D721Med (cell line): ENCODE results near the gene MYO5B.

ENCODE experiments used
- DNase-seq: peaks from one replicate; pipeline ENCODE4 v3.0.0; 2011; ENCODE audit warnings: low spot score; ENCODE audit not compliant: insufficient read length
- FAIRE-seq: peaks from 2 replicates; lab custom pipeline; 2011; peaks lifted over from hg19 to GRCh38; lab: Jason Lieb, UNC
- TF ChIP-seq, protein P1 (sequence below): IDR thresholded peaks from 2 replicates; pipeline ENCODE4 v1.5.1; 2012; ENCODE audit warnings: mild to moderate bottlenecking, control low read depth; ENCODE audit not compliant: insufficient read depth; ENCODE audit errors: missing control alignments

The MYO5B gene

DNA sequence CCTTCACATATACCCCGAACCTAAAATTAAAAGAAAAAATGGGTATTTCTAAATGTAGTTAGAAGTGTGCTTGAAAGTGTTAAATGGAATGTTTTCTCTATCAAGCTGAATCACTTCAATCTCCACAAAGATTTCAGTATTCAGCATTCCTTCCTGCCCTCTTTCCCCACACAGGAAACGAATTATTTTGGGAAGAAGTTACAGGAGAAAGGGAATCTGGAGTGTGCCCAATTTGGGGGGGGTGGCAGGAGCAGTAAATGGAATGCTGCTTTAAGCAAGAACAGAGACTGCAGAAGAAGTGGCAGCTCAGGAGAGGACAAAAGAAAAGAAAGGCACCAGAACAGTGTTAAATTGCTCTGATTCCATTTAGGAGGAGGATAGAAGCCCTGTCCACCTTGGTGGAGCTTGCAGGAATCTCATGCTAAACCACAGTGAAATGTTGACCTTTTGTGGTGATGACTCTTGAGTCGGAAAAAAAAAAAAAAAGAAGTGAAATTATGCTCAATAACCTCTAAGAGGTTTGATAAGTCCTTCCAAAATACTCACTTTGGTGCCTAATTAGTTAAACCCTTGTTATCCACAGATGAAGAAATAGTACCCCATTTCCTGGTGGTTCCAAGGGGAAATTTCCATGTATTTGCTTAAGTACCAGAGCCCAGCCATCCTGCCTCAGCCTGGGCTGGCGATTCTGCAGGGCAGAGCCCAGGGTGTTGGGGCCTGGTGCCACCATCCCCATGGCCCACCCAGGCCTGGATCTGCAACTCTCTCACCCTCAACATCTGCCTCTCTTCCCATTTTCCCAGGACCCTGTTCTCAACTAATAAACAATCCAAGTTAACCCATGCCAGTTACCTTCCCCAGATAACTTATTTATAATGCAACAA, 56.5 kb downstream of the MYO5B start:
- DNase-seq (no peak), FAIRE-seq (no peak)
- TF ChIP-seq, protein P1, sequence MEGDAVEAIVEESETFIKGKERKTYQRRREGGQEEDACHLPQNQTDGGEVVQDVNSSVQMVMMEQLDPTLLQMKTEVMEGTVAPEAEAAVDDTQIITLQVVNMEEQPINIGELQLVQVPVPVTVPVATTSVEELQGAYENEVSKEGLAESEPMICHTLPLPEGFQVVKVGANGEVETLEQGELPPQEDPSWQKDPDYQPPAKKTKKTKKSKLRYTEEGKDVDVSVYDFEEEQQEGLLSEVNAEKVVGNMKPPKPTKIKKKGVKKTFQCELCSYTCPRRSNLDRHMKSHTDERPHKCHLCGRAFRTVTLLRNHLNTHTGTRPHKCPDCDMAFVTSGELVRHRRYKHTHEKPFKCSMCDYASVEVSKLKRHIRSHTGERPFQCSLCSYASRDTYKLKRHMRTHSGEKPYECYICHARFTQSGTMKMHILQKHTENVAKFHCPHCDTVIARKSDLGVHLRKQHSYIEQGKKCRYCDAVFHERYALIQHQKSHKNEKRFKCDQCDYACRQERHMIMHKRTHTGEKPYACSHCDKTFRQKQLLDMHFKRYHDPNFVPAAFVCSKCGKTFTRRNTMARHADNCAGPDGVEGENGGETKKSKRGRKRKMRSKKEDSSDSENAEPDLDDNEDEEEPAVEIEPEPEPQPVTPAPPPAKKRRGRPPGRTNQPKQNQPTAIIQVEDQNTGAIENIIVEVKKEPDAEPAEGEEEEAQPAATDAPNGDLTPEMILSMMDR = no peak

DNA sequence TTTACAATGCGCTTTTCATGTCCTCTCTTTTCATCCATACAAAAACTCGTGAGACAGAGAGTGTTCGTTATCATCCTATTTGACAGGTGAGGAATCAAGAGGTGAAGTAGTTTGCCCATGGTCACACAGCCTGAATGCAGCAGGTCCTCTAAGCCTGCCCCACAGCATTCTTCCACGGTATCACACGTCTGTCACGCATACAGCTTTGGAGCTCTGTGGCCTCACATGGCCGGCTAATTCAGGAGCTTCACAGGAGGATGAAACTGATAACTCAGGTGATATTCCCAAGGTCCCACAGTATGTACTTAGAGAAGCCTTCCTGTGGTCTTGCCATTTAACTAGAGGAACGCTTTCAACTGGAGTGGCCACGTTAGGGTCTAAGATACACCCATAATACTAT, 59.0 kb downstream of the MYO5B start:
- peak; percentile 6 for FAIRE-seq
- TF ChIP-seq, protein P1 = no peak
- no peak for DNase-seq

DNA sequence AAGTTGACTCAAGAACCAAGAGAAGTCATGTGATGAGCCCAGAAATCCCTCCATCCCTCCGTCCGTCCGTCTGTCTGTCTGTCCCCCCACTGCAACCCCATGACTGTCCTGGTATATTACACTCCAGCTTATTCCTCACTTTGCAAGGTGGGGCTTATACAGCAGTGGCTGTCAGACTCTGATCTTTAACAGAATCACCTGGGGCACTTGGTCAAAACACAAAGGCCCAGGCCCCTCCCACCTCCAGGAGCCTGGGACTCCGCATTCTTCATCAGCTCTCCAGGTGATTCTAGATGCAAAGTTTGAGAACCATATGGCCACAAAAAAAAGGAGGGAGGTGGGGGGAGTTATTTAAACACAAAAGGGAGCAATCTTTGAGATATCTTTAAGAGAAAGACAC, 61.4 kb downstream of the MYO5B start:
- DNase-seq (no peak), FAIRE-seq (no peak)
- TF ChIP-seq, protein P1 = no peak

DNA sequence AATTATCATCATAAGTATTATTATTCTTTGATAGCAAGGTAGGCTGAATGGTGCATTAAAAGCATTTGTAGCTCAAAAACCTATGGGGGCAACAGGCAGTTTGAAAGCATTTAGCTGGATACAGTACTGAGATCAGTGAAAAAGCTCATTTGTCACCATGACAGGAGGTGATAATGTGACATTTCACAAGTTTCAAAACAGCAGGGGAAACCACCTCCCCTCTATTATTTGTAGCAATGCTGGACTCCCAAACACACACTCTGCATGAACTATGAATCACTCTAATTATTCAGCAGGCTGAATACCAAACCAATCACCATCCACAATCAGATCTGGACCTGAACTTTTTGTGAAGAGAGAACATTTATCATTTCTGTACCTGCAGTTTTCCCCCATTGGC, 63.4 kb downstream of the MYO5B start:
- TF ChIP-seq, protein P1 = no peak
- DNase-seq (no peak), FAIRE-seq (no peak)

DNA sequence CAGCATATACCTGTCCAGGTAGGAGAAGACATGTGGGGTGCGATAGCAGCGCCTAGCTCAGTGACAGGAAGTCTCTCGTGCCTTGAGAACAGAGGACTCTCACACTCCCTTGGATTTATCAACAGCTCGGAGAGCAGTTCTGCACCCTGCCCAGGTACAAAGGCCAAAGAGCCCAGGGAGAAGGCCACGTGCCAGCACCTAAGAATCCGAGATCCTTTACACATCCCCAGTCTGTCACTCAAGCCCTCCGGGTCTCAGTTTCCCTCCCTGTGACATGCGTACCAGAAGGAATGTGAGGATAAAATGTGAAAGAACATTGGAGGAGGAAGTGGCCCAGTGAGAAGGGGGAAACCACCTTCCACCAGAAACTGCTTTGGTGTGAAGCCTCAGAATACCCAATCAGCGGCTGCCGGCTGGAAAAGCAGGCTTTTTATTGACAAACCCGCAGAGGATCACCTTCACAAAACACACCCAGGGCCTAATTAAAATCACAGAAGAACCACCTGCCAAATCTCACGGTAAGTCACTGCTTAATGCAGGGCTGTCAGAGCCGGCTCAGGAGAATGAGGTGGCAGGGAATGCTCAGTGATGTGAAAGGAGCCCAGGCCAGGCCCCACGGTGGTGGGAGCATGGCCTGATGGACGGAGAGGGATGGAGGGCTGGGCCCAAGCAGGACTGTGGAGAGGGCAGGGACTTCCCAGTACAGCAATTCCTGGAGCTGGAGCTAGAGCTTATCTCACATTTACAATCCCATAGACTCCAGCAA, 66.3 kb downstream of the MYO5B start:
- FAIRE-seq = no peak
- no peak for DNase-seq
- TF ChIP-seq, protein P1 = no peak

DNA sequence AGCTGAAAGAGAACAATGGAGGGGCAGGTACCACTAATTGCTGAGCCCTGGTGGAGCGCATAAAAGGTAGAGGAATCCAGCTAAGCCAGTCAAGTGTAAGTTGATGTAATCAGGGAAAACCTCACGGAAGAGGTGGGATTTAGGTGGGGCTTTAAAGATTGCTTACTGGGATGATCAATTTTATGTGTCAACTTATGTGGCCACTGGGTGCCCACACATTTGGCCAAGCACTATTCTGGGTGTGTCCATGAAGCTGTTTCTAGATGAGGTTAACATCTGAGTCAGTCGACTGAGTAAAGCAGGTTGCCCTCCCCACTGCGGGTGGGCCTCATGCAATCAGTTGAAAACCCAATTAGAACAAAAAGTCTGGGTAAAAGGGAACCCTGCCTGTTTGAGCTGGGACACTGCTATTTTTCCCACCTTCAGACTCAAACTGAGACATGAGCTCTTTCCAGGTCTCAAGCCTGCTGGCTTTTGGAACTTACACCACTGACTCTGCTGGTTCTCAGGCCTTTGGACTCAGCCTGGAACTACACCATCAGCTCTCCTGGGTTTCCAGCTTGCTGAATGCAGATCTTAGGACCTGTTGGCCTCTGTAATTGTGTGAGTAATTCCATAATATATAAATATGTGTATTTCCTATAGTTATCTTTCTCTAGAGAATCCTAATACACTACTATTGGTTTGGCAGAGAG, 67.3 kb downstream of the MYO5B start:
- DNase-seq = no peak
- TF ChIP-seq, protein P1 = no peak
- no peak for FAIRE-seq
